Ascending aorta (tissue), 2 donors: Measurements from ENCODE around the gene MCTP2. TPM values are rescaled to one million over a fixed set of nuclear protein-coding genes. Genes with fewer than 3 reads are reported as not detected.

ENCODE experiments used
- DNase-seq, 2 donors: peaks; one replicate each; pipeline ENCODE4 v3.0.0-alpha.2; 2019; ENCODE audit warnings: low spot score in 2 of 2
- H3K27ac ChIP-seq, 2 donors: fragments of 200-600 bp; sonication (generic); one replicate each; pipeline ENCODE4 v1.5.1; 2016 to 2017; ENCODE audit warnings: mild to moderate bottlenecking in 1 of 2
- H3K27me3 ChIP-seq: fragments of 200-600 bp; sonication (generic); one replicate; pipeline ENCODE4 v1.5.1; 2017
- H3K36me3 ChIP-seq, 2 donors: fragments of 200-600 bp; sonication (generic); one replicate each; pipeline ENCODE4 v1.5.1; 2016
- H3K4me1 ChIP-seq, 2 donors: fragments of 200-600 bp; sonication (generic); one replicate each; pipeline ENCODE4 v1.5.1; 2016 to 2017; ENCODE audit warnings: mild to moderate bottlenecking in 1 of 2
- H3K4me3 ChIP-seq, 2 donors: fragments of 200-600 bp; sonication (generic); one replicate each; pipeline ENCODE4 v1.5.1; 2016 to 2017; ENCODE audit warnings: mild to moderate bottlenecking in 1 of 2
- H3K9me3 ChIP-seq, 2 donors: fragments of 200-600 bp; sonication (generic); one replicate each; pipeline ENCODE4 v1.5.1; 2016
- CTCF ChIP-seq, 3 experiments: fragments of 200-600 bp in 2 of 3; fragments of 450-650 bp in 1 of 3; sonication (generic) in 2 of 3; IDR thresholded peaks; one replicate each; pipeline ENCODE4 v1.5.1; 2016 to 2019; ENCODE audit warnings: antibody characterized with exemption in 3 of 3, mild to moderate bottlenecking in 1 of 3, moderate library complexity in 1 of 3
- intact Hi-C: fragments of 100-400 bp; cut with DNase I; formaldehyde crosslinking; loops from one replicate; pipeline ENCODE4 v1.15.1; 2023
- total RNA-seq: library from RNA; depleted of rRNA; stranded (reverse); fragments of >200 nt; gene quantifications from one replicate; pipeline ENCODE4 v1.1.0, GENCODE V29; 2016

Gene MCTP2
- total RNA-seq, 1 donor from 2014 or later = 25.5 TPM

- Histone ChIP-seq H3K9me3 (no peaks in the 10 kb centered on the region), H3K4me1 (no peaks in the 10 kb centered on the region), H3K4me3 (no peak overlapping the region), H3K36me3 (no peaks in the 10 kb centered on the region), H3K27me3 (no peaks in the 10 kb centered on the region), H3K27ac (no peak overlapping the region)
- no peak for DNase-seq
- no peak for TF ChIP-seq CTCF (IDR thresholded peaks at IDR 0.05)
- intact Hi-C loops = no loop called here
Measured at GRCh38 chr15:94380798-94381197, 149.4 kb downstream of the MCTP2 start.

GRCh38 chr15:94381384-94381783, 150.0 kb downstream of the MCTP2 start:
- intact Hi-C loops = no loop called here
- H3K4me1 ChIP-seq = no peaks in the 10 kb centered on the region

GRCh38 chr15:94383041-94383440, 151.7 kb downstream of the MCTP2 start:
- DNase-seq = no peak
- H3K9me3 ChIP-seq = no peaks in the 10 kb centered on the region
- no peak overlapping the region for H3K4me3 ChIP-seq
- intact Hi-C loops = no loop called here
- no peak overlapping the region for H3K27ac ChIP-seq
- no peaks in the 10 kb centered on the region for H3K27me3 ChIP-seq
- H3K36me3 ChIP-seq = no peaks in the 10 kb centered on the region
- H3K4me1 ChIP-seq = no peaks in the 10 kb centered on the region
- no peak for TF ChIP-seq CTCF (IDR thresholded peaks at IDR 0.05)

More at GRCh38 chr15:94381384-94381783, 150.0 kb downstream of the MCTP2 start:
- H3K4me3 ChIP-seq = no peak overlapping the region
- no peaks in the 10 kb centered on the region for H3K36me3 ChIP-seq
- H3K27me3 ChIP-seq = no peaks in the 10 kb centered on the region
- DNase-seq = no peak
- H3K9me3 ChIP-seq = no peaks in the 10 kb centered on the region
- no peak overlapping the region for H3K27ac ChIP-seq
- TF ChIP-seq CTCF (IDR thresholded peaks at IDR 0.05) = no peak

GRCh38 chr15:94383706-94384105, 152.3 kb downstream of the MCTP2 start:
- intact Hi-C loops = no loop called here
- Histone ChIP-seq H3K36me3 (no peaks in the 10 kb centered on the region), H3K4me1 (no peaks in the 10 kb centered on the region), H3K9me3 (no peaks in the 10 kb centered on the region), H3K27me3 (no peaks in the 10 kb centered on the region), H3K4me3 (no peak overlapping the region), H3K27ac (no peak overlapping the region)
- DNase-seq = no peak
- TF ChIP-seq CTCF (IDR thresholded peaks at IDR 0.05) = no peak

GRCh38 chr15:94385441-94385840, 154.1 kb downstream of the MCTP2 start:
- Histone ChIP-seq H3K36me3 (no peaks in the 10 kb centered on the region), H3K4me1 (no peaks in the 10 kb centered on the region), H3K27me3 (no peaks in the 10 kb centered on the region), H3K9me3 (no peaks in the 10 kb centered on the region), H3K4me3 (no peak overlapping the region), H3K27ac (no peak overlapping the region)
- intact Hi-C loops = no loop called here
- DNase-seq = no peak
- TF ChIP-seq CTCF (IDR thresholded peaks at IDR 0.05) = no peak

GRCh38 chr15:94386351-94386750, 155.0 kb downstream of the MCTP2 start:
- H3K9me3 ChIP-seq = no peaks in the 10 kb centered on the region
- no peak for TF ChIP-seq CTCF (IDR thresholded peaks at IDR 0.05)
- H3K36me3 ChIP-seq = no peaks in the 10 kb centered on the region
- H3K27ac ChIP-seq = no peak overlapping the region
- H3K4me3 ChIP-seq = no peak overlapping the region
- DNase-seq = no peak
- H3K27me3 ChIP-seq = no peaks in the 10 kb centered on the region
- intact Hi-C loops = no loop called here
- H3K4me1 ChIP-seq = no peaks in the 10 kb centered on the region
